ENCODE results near the gene KCNC4.

KCNC4 gene

GRCh38 chr1:110243574-110243973 lies 33.5 kb downstream of the KCNC4 start:
- Histone ChIP-seq H3K27ac (ENCODE audit: low read depth, low read length, severe bottlenecking) (no peak overlapping the region), H3K9me3 (ENCODE audit: control insufficient read depth, low read length) (no peaks in the 10 kb centered on the region), H3K4me1 (ENCODE audit: control insufficient read depth, insufficient read depth, low read length, poor library complexity, severe bottlenecking) (peaks cover 4% of the 10 kb centered on the region), H3K4me3 (ENCODE audit: extremely low read depth, insufficient read depth, low read length, poor library complexity, severe bottlenecking) (no peak overlapping the region), H3K36me3 (ENCODE audit: control insufficient read depth, insufficient read depth, low read length) (no peaks in the 10 kb centered on the region)
- WGBS, 2 experiments (ENCODE audit: insufficient coverage in 2 of 2): 42 to 45% methylated on average over 7 to 9 of the region's 9 CpGs

- 88 to 93% methylated on average over 3 to 9 of the region's 9 CpGs for WGBS, 2 experiments (ENCODE audit: insufficient coverage in 2 of 2)
- Histone ChIP-seq H3K9me3 (ENCODE audit: control insufficient read depth, low read length) (no peaks in the 10 kb centered on the region), H3K36me3 (ENCODE audit: control insufficient read depth, insufficient read depth, low read length) (no peaks in the 10 kb centered on the region), H3K27ac (ENCODE audit: low read depth, low read length, severe bottlenecking) (no peak overlapping the region), H3K4me3 (ENCODE audit: extremely low read depth, insufficient read depth, low read length, poor library complexity, severe bottlenecking) (no peak overlapping the region), H3K4me1 (ENCODE audit: control insufficient read depth, insufficient read depth, low read length, poor library complexity, severe bottlenecking) (no peaks in the 10 kb centered on the region)
Measured at GRCh38 chr1:110245876-110246620, 35.9 kb downstream of the KCNC4 start.

GRCh38 chr1:110248746-110249145 lies 38.6 kb downstream of the KCNC4 start:
- no peaks in the 10 kb centered on the region for H3K36me3 ChIP-seq (ENCODE audit: control insufficient read depth, insufficient read depth, low read length)
- H3K4me1 ChIP-seq (ENCODE audit: control insufficient read depth, insufficient read depth, low read length, poor library complexity, severe bottlenecking): no peaks in the 10 kb centered on the region
- no peak overlapping the region for H3K4me3 ChIP-seq (ENCODE audit: extremely low read depth, insufficient read depth, low read length, poor library complexity, severe bottlenecking)
- 83% methylated on average over 1 to 2 of the region's 4 CpGs for WGBS, 2 experiments (ENCODE audit: insufficient coverage in 2 of 2)
- H3K9me3 ChIP-seq (ENCODE audit: control insufficient read depth, low read length): no peaks in the 10 kb centered on the region
- H3K27ac ChIP-seq (ENCODE audit: low read depth, low read length, severe bottlenecking): no peak overlapping the region

GRCh38 chr1:110249256-110249655 lies 39.1 kb downstream of the KCNC4 start:
- WGBS, 2 experiments (ENCODE audit: insufficient coverage in 2 of 2): 83% methylated on average over 3 of the region's 4 CpGs; no CpG with 5 or more reads in 1 of the 2 experiments
- Histone ChIP-seq H3K4me1 (ENCODE audit: control insufficient read depth, insufficient read depth, low read length, poor library complexity, severe bottlenecking) (no peaks in the 10 kb centered on the region), H3K4me3 (ENCODE audit: extremely low read depth, insufficient read depth, low read length, poor library complexity, severe bottlenecking) (no peak overlapping the region), H3K36me3 (ENCODE audit: control insufficient read depth, insufficient read depth, low read length) (no peaks in the 10 kb centered on the region), H3K9me3 (ENCODE audit: control insufficient read depth, low read length) (no peaks in the 10 kb centered on the region), H3K27ac (ENCODE audit: low read depth, low read length, severe bottlenecking) (no peak overlapping the region)

DNA sequence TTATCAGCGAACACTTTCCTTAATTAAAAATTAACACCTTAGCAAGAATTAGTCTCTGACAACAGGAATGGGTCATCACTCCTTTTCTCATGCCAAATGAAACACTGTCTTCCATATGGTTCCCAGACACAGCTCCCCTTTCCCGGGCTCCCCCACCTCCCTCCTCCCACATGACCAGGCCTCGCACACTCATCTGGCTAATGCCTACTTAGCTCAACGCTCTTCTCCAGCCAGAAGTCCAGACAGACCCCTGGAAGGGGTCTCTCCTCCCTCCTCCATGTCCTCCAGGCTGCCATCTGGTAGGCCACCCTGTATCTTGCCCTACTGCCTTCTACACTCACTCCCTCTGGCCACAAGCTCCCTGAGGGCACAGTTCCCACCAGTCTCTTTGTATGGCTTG lies 39.9 kb downstream of the KCNC4 start:
- H3K36me3 ChIP-seq (ENCODE audit: control insufficient read depth, insufficient read depth, low read length): no peaks in the 10 kb centered on the region
- H3K9me3 ChIP-seq (ENCODE audit: control insufficient read depth, low read length): no peaks in the 10 kb centered on the region
- H3K4me1 ChIP-seq (ENCODE audit: control insufficient read depth, insufficient read depth, low read length, poor library complexity, severe bottlenecking): no peaks in the 10 kb centered on the region
- 67% methylated on average over 3 to 4 of the region's 4 CpGs for WGBS, 2 experiments (ENCODE audit: insufficient coverage in 2 of 2)
- H3K27ac ChIP-seq (ENCODE audit: low read depth, low read length, severe bottlenecking): no peak overlapping the region
- no peak overlapping the region for H3K4me3 ChIP-seq (ENCODE audit: extremely low read depth, insufficient read depth, low read length, poor library complexity, severe bottlenecking)

GRCh38 chr1:110250749-110251148 lies 40.6 kb downstream of the KCNC4 start:
- Histone ChIP-seq H3K27ac (ENCODE audit: low read depth, low read length, severe bottlenecking) (no peak overlapping the region), H3K36me3 (ENCODE audit: control insufficient read depth, insufficient read depth, low read length) (no peaks in the 10 kb centered on the region), H3K9me3 (ENCODE audit: control insufficient read depth, low read length) (no peaks in the 10 kb centered on the region), H3K4me1 (ENCODE audit: control insufficient read depth, insufficient read depth, low read length, poor library complexity, severe bottlenecking) (no peaks in the 10 kb centered on the region), H3K4me3 (ENCODE audit: extremely low read depth, insufficient read depth, low read length, poor library complexity, severe bottlenecking) (no peak overlapping the region)
- 0 to 44% methylated on average over 1 to 2 of the region's 2 CpGs for WGBS, 2 experiments (ENCODE audit: insufficient coverage in 2 of 2)

DNA sequence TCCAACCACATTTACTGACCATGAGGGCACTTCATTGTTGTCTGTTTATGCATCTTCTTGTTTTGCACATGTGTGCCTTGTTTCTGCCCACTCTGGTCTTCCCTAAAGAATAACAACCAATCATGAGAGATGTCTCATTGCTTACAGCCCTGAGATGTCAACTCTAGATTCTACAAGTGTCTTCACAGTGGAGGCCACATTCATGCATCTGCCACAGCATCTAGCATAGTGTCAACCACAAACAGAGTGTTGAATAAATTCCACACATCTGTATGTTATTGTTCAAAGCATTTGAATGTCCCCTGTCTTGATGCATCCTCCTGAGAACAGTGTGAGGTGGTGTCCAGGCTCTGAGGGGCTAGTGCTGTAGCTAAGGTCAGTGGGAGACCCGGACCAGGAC lies 43.1 kb downstream of the KCNC4 start:
- Histone ChIP-seq H3K27ac (ENCODE audit: low read depth, low read length, severe bottlenecking) (no peak overlapping the region), H3K9me3 (ENCODE audit: control insufficient read depth, low read length) (no peaks in the 10 kb centered on the region), H3K4me3 (ENCODE audit: extremely low read depth, insufficient read depth, low read length, poor library complexity, severe bottlenecking) (no peak overlapping the region), H3K4me1 (ENCODE audit: control insufficient read depth, insufficient read depth, low read length, poor library complexity, severe bottlenecking) (no peaks in the 10 kb centered on the region), H3K36me3 (ENCODE audit: control insufficient read depth, insufficient read depth, low read length) (no peaks in the 10 kb centered on the region)
- 83 to 100% methylated on average over 1 of the region's 1 CpG for WGBS, 2 experiments (ENCODE audit: insufficient coverage in 2 of 2)

DNA sequence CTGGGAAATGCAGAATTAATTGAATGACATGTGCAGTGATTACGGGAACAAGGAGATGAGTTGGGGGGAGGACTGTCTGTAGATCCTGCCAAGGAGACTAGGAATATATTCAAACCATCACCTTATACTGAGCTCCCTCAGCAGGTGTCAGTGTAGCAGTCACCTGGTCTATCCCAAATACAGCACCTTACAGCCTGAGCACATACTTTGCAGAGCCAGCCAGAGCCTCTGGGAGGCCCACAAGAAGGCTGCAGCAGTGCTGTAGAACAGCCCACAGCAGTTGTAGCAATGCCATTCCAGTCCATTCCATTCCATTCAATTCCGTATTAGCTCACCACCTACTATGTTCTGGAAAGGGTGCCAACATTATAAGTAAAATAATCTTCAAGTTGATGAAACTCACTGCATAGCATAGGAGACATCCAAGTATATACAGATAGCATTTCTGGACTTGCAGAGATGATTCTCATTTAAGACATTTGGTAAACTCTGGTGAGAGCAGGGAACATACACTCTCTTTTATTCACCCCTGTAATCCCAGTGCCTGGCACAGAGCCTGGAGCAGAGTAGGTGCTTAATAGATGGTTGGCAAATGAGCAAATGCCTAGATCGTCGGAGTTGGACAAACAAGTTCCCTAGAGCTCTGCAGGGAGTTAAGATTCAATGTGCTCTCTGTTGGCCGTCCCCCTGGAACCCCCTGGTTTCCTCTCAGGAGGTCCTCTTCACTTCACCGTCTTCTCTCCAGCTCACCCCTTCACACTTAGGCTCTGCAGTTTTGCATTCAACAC lies 44.7 kb downstream of the KCNC4 start:
- no peaks in the 10 kb centered on the region for H3K9me3 ChIP-seq (ENCODE audit: control insufficient read depth, low read length)
- no peak overlapping the region for H3K27ac ChIP-seq (ENCODE audit: low read depth, low read length, severe bottlenecking)
- H3K4me3 ChIP-seq (ENCODE audit: extremely low read depth, insufficient read depth, low read length, poor library complexity, severe bottlenecking): no peak overlapping the region
- H3K4me1 ChIP-seq (ENCODE audit: control insufficient read depth, insufficient read depth, low read length, poor library complexity, severe bottlenecking): no peaks in the 10 kb centered on the region
- WGBS, 2 experiments (ENCODE audit: insufficient coverage in 2 of 2): 57 to 76% methylated on average over 4 of the region's 6 CpGs
- no peaks in the 10 kb centered on the region for H3K36me3 ChIP-seq (ENCODE audit: control insufficient read depth, insufficient read depth, low read length)

- Histone ChIP-seq H3K4me1 (ENCODE audit: control insufficient read depth, insufficient read depth, low read length, poor library complexity, severe bottlenecking) (no peaks in the 10 kb centered on the region), H3K36me3 (ENCODE audit: control insufficient read depth, insufficient read depth, low read length) (no peaks in the 10 kb centered on the region), H3K27ac (ENCODE audit: low read depth, low read length, severe bottlenecking) (no peak overlapping the region), H3K9me3 (ENCODE audit: control insufficient read depth, low read length) (no peaks in the 10 kb centered on the region), H3K4me3 (ENCODE audit: extremely low read depth, insufficient read depth, low read length, poor library complexity, severe bottlenecking) (no peak overlapping the region)
- WGBS, 2 experiments (ENCODE audit: insufficient coverage in 2 of 2): 66 to 73% methylated on average over 3 to 4 of the region's 4 CpGs
Measured at GRCh38 chr1:110255392-110255787, 45.3 kb downstream of the KCNC4 start.

DNA sequence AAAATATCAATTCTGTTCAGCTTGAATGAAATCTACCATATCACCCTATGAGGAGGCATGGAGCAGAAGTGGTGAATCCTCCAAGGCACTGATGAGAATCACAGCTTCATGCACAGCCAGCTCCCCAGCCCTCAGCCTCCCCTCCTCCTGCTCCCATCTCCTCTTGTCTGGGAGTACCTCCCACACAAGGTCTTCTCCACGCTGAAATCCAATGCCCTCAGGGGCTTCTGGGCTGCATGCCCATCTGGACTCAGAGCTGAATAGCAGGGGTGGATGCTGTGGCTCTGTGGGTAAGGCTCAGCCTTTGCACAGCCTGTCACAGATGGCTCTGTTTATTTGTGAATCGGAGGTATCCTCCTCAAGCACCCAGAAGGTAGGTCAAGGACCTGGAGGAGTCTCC lies 48.6 kb downstream of the KCNC4 start:
- H3K36me3 ChIP-seq (ENCODE audit: control insufficient read depth, insufficient read depth, low read length): no peaks in the 10 kb centered on the region
- H3K9me3 ChIP-seq (ENCODE audit: control insufficient read depth, low read length): no peaks in the 10 kb centered on the region
- H3K4me3 ChIP-seq (ENCODE audit: extremely low read depth, insufficient read depth, low read length, poor library complexity, severe bottlenecking): no peak overlapping the region
- H3K4me1 ChIP-seq (ENCODE audit: control insufficient read depth, insufficient read depth, low read length, poor library complexity, severe bottlenecking): no peaks in the 10 kb centered on the region
- 54 to 100% methylated on average over 1 to 2 of the region's 2 CpGs for WGBS, 2 experiments (ENCODE audit: insufficient coverage in 2 of 2)
- no peak overlapping the region for H3K27ac ChIP-seq (ENCODE audit: low read depth, low read length, severe bottlenecking)

GRCh38 chr1:110259770-110260169 lies 49.7 kb downstream of the KCNC4 start:
- WGBS, 2 experiments (ENCODE audit: insufficient coverage in 2 of 2): 88 to 100% methylated on average over 1 of the region's 2 CpGs

More at GRCh38 chr1:110259770-110260169, 49.7 kb downstream of the KCNC4 start:
- no peaks in the 10 kb centered on the region for H3K36me3 ChIP-seq (ENCODE audit: control insufficient read depth, insufficient read depth, low read length)
- no peak overlapping the region for H3K4me3 ChIP-seq (ENCODE audit: extremely low read depth, insufficient read depth, low read length, poor library complexity, severe bottlenecking)
- peaks cover 5% of the 10 kb centered on the region for H3K4me1 ChIP-seq (ENCODE audit: control insufficient read depth, insufficient read depth, low read length, poor library complexity, severe bottlenecking)
- no peak overlapping the region for H3K27ac ChIP-seq (ENCODE audit: low read depth, low read length, severe bottlenecking)
- no peaks in the 10 kb centered on the region for H3K9me3 ChIP-seq (ENCODE audit: control insufficient read depth, low read length)
